Nephron (organoid): Measurements from ENCODE around the gene NFKBIE.
"Not testable (repeated sequence)": the region's sequence is repeated elsewhere in the genome, so short reads cannot be mapped to it uniquely, and the experiment has no call there.

Experiments
- H3K27ac Mint-ChIP-seq, 3 experiments: 2 replicates each; pipeline ENCODE4 v1.8.0; 2020; ENCODE audit warnings: mixed read lengths in 3 of 3, mild to moderate bottlenecking in 2 of 3, moderate library complexity in 1 of 3
- H3K27me3 Mint-ChIP-seq: 2 replicates; pipeline ENCODE4 v1.8.0; 2021; ENCODE audit warnings: low read depth, mild to moderate bottlenecking, moderate library complexity, mixed read lengths
- H3K36me3 Mint-ChIP-seq: 2 replicates; pipeline ENCODE4 v1.8.0; 2020; ENCODE audit warnings: low read depth, mixed read lengths
- H3K4me1 Mint-ChIP-seq: 2 replicates; pipeline ENCODE4 v1.8.0; 2020; ENCODE audit warnings: mixed read lengths
- H3K4me3 Mint-ChIP-seq, 3 experiments: 2 replicates each; pipeline ENCODE4 v1.8.0; 2020; ENCODE audit warnings: mild to moderate bottlenecking in 3 of 3, mixed read lengths in 3 of 3, moderate library complexity in 2 of 3
- H3K9me3 Mint-ChIP-seq: 2 replicates; pipeline ENCODE4 v1.8.0; 2020; ENCODE audit warnings: mixed read lengths
- TF ChIP-seq, protein P1 (sequence below), 3 experiments: fragments of 200-600 bp; sonication (generic); IDR thresholded peaks; one replicate each; pipeline ENCODE4 v1.5.0; 2021; ENCODE audit warnings: antibody characterized with exemption in 3 of 3; ENCODE audit not compliant: unreplicated experiment in 3 of 3

Gene NFKBIE

DNA sequence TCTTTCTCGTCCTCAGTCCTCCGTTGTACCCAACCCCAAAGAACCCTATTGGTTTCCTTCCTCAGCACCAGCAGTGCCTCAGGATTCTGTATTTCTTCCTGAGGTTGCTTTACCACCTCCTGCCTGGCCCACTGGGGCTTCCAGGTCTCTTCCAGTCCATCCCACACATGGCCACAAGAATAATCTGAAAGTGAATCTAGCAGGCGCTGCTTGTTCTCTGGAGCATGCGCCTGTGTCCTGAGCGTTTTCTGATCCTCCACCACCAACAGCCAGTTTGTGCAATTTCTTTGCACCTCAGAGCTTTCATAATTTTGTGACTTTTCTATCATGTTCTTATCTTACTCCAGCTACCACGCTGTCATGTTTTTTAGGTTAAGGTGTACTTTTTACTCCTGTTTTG lies 30.1 kb downstream of the NFKBIE start:
- Mint-ChIP-seq H3K27me3 (peaks cover 6% of the 10 kb centered on the region), H3K4me3 (peak overlapping the region in 2 of 3 experiments; percentile 4 to 42), H3K4me1 (peaks cover 45% of the 10 kb centered on the region), H3K9me3 (no peaks in the 10 kb centered on the region), H3K36me3 (no peaks in the 10 kb centered on the region), H3K27ac (peak overlapping the region; percentile 90 to 91 (median 91))
- TF ChIP-seq, protein P1, sequence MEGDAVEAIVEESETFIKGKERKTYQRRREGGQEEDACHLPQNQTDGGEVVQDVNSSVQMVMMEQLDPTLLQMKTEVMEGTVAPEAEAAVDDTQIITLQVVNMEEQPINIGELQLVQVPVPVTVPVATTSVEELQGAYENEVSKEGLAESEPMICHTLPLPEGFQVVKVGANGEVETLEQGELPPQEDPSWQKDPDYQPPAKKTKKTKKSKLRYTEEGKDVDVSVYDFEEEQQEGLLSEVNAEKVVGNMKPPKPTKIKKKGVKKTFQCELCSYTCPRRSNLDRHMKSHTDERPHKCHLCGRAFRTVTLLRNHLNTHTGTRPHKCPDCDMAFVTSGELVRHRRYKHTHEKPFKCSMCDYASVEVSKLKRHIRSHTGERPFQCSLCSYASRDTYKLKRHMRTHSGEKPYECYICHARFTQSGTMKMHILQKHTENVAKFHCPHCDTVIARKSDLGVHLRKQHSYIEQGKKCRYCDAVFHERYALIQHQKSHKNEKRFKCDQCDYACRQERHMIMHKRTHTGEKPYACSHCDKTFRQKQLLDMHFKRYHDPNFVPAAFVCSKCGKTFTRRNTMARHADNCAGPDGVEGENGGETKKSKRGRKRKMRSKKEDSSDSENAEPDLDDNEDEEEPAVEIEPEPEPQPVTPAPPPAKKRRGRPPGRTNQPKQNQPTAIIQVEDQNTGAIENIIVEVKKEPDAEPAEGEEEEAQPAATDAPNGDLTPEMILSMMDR (IDR thresholded peaks at IDR 0.05; ENCODE audit: unreplicated experiment in 3 of 3), result no peak

- Mint-ChIP-seq H3K9me3 (no peaks in the 10 kb centered on the region), H3K27ac (peak overlapping the region; percentile 90 to 91 (median 91)), H3K4me1 (peaks cover 46% of the 10 kb centered on the region), H3K27me3 (peaks cover 5% of the 10 kb centered on the region), H3K4me3 (peak overlapping the region in 2 of 3 experiments; percentile 19 to 42), H3K36me3 (no peaks in the 10 kb centered on the region)
- TF ChIP-seq, protein P1 (IDR thresholded peaks at IDR 0.05; ENCODE audit: unreplicated experiment in 3 of 3), result peak; percentile 58 to 64 (median 60)
Observed at GRCh38 chr6:44234101-44235025, 31.0 kb downstream of the NFKBIE start.

- Mint-ChIP-seq H3K4me3 (no peak overlapping the region), H3K9me3 (no peaks in the 10 kb centered on the region), H3K27me3 (peaks cover 3% of the 10 kb centered on the region), H3K27ac (peak overlapping the region; percentile 90 to 91 (median 91)), H3K4me1 (peaks cover 54% of the 10 kb centered on the region), H3K36me3 (no peaks in the 10 kb centered on the region)
- TF ChIP-seq, protein P1 (IDR thresholded peaks at IDR 0.05; ENCODE audit: unreplicated experiment in 3 of 3), result no peak
Observed at GRCh38 chr6:44233567-44234100, 31.7 kb downstream of the NFKBIE start.

DNA sequence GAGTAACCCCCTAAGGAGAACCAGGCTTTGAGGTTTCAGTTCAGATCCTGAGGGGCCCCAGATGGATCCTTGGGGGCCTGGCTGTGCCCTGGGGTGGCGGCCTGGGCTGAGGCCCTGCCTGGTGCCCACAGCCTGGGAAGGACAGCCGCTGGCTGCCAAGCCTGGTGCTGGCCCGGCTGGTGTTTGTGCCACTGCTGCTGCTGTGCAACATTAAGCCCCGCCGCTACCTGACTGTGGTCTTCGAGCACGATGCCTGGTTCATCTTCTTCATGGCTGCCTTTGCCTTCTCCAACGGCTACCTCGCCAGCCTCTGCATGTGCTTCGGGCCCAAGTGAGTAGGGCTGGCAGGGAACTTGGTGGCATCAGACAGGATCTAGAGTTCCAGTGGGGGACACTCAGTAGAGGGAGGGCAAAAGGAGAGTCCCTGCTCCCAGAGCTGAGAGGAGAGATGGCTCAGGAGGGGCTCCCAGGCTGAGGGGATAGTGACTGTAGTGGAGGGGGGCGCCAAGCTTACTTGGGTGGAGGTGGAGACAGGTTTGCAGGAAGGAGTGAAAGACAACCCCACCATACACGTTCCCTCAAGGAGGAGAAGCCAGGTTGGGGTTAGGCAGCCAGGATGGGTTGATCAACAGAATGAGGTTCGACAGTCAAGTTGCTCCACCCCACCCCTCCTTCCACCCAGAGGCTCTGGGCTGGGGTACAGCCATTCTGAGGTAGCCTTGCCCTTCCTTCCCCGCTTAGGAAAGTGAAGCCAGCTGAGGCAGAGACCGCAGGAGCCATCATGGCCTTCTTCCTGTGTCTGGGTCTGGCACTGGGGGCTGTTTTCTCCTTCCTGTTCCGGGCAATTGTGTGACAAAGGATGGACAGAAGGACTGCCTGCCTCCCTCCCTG lies 32.4 kb downstream of the NFKBIE start:
- no peak overlapping the region for H3K4me3 Mint-ChIP-seq
- H3K9me3 Mint-ChIP-seq, result no peaks in the 10 kb centered on the region
- TF ChIP-seq, protein P1 (IDR thresholded peaks at IDR 0.05; ENCODE audit: unreplicated experiment in 3 of 3), result no peak
- no peaks in the 10 kb centered on the region for H3K36me3 Mint-ChIP-seq
- H3K27ac Mint-ChIP-seq, result peak overlapping the region in 1 of 3 experiments; percentile 90
- H3K27me3 Mint-ChIP-seq, result peaks cover 3% of the 10 kb centered on the region
- peaks cover 53% of the 10 kb centered on the region for H3K4me1 Mint-ChIP-seq

- Mint-ChIP-seq H3K4me1 (peaks cover 61% of the 10 kb centered on the region), H3K27ac (peak overlapping the region in 1 of 3 experiments; percentile 36)
- not testable (repeated sequence) for H3K4me3 Mint-ChIP-seq, H3K36me3 Mint-ChIP-seq, H3K9me3 Mint-ChIP-seq, H3K27me3 Mint-ChIP-seq
Observed at GRCh38 chr6:44231426-44231825, 33.9 kb downstream of the NFKBIE start.
